ENCODE measurements around the gene ADA. TPM values are rescaled to one million over a fixed set of nuclear protein-coding genes. Genes with fewer than 3 reads are reported as not detected.
"Not testable (repeated sequence)": the region's sequence is repeated elsewhere in the genome, so short reads cannot be mapped to it uniquely, and the experiment has no call there.

Gene ADA
- polyA plus RNA-seq, 10 donors: 5.1 to 8.5 (median 7.2) TPM

DNA sequence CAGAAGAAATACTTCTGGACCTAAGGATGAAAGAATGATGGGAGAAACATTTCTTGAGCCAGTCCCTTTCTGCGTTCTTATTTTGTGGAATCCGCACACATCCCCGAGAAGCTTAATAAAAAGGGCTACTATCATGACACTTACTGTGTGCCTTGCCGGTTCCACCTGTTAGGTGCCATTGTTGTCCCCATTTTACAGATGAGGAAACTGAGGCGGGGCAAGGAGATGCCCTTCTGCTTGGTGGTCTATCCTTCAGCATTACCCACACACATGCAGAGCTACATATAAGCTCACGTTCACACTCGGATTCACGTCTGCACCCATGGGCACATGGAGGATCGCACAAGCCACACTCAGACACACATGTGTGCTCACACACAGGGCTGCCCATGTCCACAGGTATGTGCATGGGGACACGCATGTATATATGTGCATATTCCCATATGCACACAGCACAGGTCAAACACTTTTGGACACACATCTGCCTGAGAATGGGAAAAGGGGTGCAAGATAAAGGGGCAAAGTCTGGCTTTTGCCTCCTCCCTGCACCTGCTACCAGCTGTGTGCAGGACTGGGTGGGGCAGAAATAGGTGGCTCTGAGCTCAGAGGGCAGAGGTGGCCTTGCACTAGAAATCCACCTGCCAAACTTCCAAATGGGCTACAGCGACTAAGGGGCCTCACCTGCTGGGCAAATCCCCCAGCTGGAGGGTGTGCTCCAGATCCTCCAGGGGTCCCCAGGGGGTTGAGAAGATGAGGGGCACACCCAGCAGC lies 30.5 kb upstream of the ADA start:
- no peak for DNase-seq

DNA sequence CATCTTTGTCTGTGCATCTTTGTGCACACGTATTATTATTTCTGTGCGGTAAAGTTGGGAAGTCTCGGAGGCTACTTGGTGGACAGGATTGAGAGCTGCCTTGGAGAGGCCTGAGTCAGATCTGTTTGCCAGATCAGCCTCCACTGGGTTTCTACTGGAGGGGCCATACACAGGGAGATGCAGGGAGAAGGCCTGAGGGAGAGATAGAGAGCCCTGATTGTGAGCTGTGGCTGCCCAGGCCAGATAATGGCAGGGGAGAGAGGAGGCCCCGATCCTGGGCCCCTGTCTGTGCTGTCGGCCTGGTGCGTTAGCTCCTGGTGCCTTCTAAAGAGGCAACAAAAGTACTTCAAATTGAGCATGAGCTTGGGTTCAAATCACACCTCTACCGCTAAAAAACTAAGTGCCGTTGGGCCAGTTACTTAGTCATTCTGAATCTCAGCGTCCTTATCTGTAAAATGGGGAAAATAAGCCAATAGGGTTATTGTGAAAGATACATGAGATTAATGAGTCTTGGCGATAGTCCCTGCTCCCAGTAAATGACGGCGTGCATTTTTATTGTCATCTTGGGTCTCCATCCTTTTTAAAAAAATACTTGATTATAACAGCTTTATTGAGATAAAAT lies 27.6 kb upstream of the ADA start:
- DNase-seq: no peak

DNA sequence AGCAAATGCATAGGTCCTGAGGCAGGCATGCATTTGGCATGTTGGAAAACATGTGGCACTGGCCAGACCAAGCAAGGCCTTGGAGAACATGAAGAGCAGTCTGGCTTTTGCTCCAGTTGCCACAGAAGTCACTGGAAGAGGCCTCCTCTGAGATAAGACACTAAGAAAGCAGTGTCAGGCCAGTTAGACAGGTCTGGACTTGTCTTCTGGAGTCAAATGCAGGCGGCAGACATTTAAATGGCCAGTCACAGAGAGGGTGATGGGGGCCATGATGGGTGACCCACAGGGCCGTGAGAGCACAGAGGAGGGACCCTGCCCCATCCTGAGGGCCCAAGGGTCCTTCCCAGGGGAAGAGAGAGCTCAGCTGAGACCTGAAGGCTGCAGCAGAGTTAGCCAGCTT lies 26.7 kb upstream of the ADA start:
- no peak for DNase-seq

DNA sequence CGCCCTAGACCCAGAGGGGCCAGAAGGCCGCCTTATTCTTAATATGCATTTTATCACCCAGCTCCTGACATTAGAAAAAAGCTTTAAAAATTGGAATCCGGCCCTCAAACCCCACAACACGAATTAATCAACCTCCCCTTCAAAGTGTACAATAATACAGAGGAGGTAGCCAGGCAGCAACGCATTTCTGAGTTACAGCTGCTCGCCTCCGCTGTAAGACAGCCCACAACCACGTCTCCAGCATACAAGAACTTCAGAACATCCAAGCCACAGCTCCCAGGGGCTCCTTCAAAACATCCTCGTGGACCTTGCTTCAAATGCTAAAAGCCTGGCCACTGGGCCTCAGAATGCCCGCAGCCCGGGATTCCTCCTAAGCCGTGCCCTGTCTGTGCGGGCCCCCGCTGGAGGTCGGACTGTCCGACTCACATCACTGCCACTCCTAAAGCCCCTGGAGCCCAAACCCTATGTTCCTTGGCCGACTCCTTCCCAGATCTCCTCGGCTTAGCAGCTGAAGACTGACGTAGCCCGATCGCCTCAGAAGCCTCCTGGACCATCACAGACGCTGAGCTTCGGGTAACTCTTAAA lies 20.9 kb upstream of the ADA start:
- DNase-seq: not testable (repeated sequence)

DNA sequence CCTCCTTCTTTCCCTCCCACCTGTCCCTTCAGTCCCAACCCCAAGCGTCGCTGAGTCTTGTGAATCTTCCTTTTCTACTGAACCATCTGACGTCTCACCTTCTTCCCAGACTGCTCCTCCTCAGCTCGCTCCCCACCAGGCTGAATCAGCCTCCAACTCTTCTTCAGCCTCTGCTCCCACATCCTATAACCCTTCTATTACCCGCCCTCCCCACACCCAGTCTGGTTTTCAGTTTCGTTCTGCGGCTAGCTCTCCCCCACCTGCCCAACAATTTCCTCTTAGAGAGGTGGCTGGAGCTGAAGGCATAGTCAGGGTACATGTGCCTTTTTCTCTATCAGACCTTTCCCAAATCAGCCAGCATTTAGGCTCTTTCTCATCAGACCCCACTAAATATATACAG lies 20.0 kb upstream of the ADA start:
- not testable (repeated sequence) for DNase-seq

DNA sequence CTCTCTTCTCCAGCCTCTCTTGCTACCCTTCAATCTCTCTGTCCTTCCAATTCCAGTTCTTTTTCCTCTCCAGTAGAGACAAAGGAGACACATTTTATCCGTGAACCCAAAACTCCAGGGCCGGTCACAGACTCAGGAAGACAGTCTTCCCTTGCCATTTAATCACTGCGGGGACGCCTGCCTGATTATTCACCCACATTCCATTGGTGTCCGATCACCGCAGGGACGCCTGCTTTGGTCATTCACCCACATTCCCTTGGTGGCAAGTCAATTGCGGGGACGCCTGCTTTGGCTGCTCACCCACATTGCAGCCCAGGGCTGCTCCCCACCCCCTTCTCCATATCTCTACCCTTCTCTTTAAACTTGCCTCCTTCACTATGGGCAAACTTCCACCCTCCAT lies 19.4 kb upstream of the ADA start:
- peak in 1 of 3 donors; percentile 41 for DNase-seq

DNA sequence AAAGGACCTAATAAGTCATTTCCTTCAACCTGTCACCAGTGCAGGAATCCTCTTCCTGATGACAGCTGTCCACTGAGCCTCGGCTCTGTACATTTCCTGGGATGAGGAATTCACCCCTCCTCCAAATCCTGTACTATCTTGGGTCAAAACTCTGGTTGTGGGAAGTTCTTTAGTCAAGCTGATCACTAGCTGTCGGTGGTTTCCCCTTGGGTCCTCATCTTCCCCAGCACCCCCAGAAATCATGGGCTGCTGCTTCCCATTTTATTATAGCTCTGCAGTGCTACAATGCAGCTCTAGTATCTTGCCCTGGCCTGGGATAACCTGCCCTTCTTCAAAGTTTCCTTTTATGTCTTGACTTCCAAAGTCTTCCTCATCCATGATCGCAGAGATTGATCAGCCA lies 14.6 kb upstream of the ADA start:
- no peak for DNase-seq

DNA sequence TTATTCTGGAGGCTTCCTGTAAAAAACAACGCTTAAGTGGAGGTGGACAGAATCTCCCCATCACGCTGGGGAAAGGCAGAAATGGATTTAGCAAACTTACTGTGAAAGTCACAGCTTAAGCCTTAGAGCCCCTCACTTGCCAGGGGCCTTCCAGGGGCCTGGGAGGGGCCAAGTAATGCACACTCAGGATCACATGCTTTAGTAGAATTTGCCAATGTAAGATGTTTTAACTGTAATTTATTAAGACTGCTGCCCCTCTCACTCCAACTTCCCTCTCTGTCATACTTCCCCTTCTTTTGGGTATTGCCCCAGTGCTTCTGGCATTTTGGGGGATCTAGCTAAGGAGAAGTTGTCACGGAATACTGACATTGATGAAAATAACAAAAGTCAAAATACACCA lies 12.6 kb upstream of the ADA start:
- no peak for DNase-seq

DNA sequence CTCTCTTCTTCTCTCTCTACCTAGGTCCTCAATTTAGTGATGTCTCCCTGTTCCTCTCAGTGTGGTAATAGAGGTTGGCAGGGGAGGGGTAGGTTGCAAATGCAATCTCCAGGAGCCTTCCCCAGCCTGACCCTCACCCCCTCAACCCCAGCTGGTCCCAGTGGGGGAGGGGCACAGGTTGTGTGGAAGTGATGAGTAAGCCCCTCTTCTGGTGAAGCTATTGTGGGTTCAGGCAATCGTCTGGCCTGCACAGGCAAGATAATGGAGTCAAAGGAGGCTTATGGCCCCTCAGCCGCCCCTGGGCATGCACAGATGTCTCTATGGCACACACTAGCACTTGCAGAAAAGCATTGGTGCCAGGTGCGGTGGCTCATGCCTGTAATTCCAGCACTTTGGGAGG lies 10.8 kb upstream of the ADA start:
- DNase-seq: no peak

DNA sequence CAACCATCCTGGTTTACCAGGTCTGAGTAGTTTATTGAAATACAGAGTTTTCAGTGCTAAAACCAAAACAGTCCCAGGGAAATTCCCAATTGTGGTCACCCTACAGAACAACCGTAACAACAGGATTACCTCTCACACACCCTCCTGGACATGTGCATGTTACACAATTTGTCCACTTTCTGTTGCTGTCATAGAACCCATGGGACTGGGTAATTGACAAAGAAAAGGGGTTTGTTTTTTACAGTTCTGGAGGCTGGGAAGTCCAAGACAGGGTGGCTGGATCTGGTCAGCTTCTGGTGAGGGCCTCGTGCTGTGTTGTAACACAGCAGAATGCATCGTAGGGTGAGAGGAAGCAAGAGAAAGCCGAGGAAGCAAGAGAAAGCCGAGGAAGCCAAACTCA lies 9.1 kb upstream of the ADA start:
- no peak for DNase-seq

DNA sequence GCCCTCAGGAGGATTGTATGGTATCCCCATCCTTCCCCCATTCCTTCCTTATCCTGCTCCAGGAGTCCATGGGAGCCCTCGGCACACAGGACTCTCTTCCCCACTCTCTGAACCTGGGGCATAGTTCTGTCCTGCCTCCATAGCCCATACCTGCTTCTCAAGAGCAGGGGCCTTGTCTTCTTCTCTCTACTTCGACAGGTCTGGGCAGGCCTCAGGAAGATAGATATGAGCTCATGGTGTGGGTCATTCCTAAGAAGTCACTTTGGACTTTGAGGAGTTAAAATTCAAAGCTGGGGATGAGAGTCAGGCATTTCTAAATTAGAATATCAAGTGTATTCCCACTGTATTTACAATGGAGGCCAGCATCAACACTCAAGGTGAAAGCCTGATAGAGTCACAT lies 8.4 kb upstream of the ADA start:
- DNase-seq: no peak

DNA sequence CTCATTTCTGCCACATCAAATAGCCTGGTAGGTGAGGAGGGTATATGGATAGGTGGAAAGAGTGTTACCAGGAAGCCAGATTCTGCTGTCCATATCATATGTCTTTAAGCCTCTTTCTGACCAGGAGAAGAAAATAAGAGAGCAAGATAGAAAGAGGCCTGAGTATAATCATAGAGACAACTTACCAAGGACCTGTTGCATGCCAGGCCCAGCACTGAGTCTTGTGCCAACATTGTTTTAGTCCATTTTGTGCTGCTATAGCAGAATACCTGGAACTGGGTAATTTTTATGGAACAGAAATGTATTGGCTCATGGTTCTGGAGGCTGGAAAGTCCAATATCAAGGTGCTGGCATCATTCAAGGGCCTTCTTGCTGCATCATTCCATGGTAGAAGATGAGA lies 7.3 kb upstream of the ADA start:
- no peak for DNase-seq

DNA sequence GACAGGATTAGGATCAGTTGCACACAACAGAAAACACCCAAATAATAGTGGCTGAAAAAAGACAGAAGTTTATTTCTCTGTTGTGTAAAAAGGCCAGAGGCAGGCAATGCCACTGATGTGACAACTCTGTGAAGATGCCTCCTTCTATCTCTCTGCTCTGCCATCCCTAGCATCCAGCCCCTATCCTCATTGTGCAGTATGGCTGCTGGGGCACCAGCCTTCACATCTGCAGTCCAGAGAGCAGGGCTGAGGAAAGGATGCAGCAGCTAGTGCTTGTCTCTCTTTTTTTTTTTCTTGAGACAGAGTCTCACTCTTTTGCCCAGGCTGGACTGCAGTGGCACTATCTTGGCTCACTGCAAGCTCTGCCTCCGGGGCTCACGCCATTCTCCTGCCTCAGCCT lies 6.4 kb upstream of the ADA start:
- DNase-seq: no peak

DNA sequence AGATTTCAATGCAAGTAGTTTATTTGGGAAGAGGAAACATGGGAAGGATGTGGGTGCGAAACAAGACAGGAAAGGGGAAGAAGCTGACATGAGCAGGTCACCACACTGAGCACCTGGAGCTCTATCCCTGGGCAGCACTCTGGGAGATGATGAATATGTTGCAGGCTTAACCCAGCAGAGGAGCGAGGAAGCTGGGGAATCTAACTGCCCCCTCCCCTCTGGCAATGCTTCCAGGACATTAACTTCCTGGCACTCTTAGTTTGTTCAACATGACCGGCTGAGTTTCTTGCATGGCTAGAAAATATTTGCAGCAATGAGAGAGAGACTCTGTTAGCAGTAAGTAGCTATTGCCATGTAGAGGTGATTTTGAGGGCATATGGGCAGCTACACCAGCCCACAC lies 4.9 kb upstream of the ADA start:
- no peak for DNase-seq

DNA sequence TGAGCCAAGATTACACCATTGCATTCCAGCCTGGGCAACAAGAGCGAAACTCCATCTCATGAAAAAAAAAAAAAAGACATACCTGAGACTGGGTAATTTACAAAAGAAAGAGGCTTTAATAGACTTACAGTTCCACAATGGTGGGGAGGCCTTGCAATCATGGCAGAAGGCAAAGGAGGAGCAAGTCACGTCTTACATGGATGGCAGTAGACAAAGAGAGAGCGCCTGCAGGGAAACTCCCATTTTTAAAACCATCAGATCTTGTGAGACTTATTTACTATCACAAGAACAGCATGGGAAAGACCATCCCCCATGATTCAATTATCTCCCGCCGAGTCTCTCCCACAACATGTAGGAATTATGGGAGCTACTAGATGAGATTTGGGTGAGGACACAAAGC lies 2.7 kb upstream of the ADA start:
- DNase-seq: not testable (repeated sequence)

DNA sequence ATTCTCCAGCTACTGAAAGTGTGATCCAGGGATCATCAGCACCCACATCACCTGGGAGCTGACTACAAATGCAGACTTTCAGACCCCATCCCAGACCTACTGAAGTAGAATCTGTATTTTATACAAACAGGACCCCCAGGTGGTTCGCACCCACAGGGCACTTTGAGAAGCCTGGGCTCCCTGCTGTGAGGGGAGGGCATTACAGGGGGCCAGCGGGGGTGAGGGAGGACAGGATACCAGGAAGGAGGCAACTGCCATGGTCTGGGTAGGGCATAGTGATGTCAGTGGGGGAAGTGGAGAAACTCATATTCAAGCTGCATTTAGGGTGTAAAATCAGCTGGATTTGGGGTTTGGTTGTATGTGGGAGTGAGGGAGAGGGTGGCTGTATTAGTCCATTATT lies 2.0 kb upstream of the ADA start:
- DNase-seq: no peak

DNA sequence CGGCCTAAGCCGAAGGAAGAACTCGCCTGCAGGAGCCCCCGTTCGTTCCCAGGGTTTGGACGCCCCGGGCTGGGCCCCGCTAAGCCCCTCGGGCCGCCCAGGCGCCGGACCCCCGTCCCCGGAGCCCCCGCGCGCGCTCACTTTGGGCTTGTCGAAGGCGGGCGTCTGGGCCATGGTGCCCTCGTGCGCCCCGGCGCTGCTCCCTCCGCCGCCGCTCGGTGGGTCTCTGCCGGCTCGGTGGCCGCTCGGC lies 140 bp downstream of the ADA start:
- peak in 1 of 3 donors; percentile 45 for DNase-seq

DNA sequence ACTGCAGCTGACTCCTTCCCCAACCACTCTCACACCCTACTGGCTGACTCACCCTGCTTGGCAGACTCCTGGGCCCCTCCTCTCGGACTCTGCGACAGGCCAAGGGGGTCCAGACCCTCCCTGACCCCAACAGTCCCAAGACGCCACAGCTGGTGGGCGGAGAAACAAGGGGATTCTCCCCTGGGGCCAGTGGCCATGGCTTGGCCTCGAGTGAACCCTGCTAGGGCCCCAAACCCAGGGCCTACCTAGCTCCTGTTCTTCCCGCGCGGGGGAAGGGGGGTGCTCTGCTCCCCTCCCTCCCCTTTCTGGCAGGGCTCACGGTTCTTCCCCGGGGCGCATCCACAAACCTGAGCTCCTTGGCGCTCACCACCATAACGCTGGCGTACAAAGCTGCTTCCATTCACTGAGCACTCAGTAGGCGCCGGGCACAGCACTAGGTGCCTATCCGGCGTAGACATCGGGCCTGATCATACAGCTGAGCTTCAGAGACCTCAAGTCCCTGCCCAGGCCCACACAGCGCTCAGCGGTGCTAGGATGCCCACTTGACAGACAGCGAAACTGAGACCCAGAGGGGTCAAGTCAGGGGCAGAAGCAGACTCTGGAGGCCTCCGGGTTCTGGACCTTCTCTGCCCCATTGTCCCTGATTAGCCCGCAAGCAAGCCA lies 597 bp downstream of the ADA start:
- DNase-seq: peak in 1 of 3 donors; percentile 49

DNA sequence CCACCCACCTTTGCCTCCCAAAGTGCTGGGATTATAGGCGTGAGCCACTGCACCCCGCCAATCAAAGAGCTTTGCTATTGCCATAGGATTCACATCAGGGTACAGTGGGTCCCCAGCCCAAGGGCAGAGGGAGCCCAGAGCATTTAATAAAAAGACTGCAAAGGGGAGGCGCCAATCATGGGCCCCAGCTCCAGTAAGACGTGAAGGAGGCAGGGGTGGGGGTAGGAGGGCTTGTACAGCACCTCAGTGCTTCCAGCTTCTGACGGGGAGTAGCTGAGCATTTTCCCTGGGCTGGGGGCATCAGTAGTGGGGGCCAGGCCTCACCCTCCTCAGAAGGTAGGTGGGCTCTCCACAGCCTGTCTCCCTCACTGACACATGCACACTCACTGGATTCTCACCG lies 1.5 kb downstream of the ADA start:
- DNase-seq: no peak

DNA sequence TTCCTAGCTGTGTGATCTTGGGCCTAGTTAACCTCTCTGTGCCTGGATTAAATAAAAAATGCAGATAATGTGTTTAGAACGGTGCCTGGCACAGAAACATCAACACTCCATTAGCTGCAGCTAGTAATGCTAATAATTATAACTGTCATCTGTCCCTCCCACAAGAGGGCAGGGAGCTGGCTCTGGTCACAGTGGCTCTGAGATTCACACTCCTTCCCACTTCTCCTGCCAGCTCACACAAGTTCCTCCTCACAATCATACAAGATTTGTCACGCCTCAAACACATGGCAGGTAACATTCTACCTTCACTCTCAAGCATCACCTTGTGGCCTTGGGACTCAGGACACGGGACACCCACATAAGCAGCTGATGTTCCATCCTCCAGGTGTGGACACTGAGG lies 2.4 kb downstream of the ADA start:
- no peak for DNase-seq

DNA sequence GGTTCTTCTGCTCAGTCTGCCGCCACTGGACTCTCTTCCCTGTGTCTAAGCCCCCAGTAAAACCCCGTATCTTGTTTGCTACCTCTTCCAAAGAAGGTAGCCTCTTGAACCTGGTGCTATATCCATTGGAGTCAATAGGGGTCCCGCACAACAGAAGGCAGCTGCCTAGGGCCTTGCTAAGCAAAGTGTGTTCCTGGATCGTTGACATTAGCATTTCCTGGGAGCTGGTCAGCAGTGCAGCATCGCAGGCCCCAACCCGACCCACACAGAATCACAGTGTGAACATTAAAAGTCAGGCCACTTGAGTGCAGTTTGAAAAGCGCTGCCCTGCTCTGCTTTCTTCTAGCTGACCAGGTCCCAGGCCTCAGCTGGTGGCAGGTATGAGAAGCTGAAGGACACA lies 2.9 kb downstream of the ADA start:
- no peak for DNase-seq

DNA sequence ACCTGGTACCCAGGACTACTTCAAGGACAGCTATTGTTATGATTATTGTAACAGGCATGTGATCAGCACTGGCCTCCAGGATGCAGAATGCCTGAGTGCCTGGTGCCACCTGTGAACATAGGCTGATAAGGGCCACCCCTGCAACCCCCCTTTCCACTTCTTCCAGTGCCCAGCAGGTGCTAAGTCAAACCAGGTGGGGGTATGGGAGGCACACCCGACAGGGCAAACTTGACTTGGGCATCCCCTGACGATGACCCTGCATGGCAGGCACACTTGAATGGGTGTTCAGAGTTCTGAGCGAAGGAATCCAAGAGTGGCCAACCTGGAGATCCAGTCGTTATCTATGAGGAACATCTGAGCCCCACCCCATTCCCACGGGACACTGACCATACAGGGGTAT lies 3.4 kb downstream of the ADA start:
- no peak for DNase-seq

DNA sequence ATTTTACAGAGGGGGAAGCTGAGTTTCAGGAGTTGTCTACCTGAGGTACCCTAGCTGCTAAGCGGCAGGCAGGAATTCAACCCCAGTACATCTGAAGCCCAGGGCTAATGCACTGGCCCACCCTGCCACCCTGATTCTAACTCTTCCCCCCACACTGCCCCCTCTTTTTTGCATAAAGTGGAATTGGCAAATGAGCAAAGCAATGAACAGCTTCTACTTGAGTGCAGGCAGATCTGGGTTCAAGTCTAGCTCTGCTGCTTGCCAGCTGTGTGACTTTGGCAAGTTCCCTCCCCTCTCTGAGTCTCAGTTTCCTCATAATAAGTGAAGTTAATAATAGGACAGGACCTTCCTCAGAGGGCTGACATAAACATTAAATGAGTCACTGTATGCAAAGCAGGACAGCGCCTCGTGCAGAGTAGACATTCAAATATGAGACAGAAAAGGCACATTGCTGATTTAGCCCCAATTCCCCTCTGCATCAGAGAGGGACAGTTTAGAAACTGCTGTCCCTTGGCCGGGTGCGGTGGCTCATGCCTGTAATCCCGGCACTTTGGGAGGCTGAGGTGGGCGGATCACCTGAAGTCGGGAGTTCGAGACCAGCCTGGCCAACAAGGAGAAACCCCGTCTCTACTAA lies 4.7 kb downstream of the ADA start:
- peak in 1 of 3 donors; percentile 22 for DNase-seq
